H4 (cell line): ENCODE data around the gene SCGB3A1. TPM values are rescaled to one million over a fixed set of nuclear protein-coding genes. Genes with fewer than 3 reads are reported as not detected.
A peak's percentile ranks its signal among the peaks of the same experiment; 100 is the strongest.

ENCODE experiments used
- DNase-seq: peaks from one replicate; pipeline ENCODE4 v3.0.0-alpha.2; 2015; ENCODE audit warnings: low spot score
- total RNA-seq: library from RNA; depleted of rRNA; stranded (reverse); fragments of >200 nt; shearing (Covaris generic); gene quantifications from 2 replicates; pipeline ENCODE4 v1.2.3, GENCODE V29; 2014

The SCGB3A1 gene
- total RNA-seq, 1 experiment from 2014 or later: not detected

DNA sequence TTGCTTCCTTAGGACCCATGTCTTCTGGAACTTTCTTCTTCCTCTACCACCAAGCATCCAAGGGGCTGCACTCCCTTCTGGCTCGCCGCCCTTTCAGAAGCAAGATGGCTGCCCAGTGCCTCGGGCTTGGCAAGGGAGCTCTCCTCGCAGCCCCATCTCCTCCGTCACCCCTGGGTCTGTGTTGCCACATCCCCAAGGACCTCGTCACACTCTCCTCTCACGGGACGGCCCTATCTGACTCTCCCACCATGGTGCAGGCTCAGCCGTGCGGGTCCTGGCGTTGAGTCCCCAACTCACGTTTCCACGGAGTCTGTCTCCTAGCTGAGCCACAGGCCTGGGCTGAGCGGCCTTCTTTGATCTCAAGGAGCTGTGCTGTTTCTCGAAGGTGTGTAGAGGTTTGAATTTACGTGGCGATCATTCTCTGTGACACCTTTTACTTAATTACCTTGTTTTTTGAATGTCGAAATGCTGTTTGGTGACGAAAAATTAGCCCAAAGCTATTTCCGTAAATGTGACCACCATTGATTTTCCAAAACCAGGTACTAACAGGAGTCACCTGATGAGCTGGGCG lies 15.0 kb upstream of the SCGB3A1 start:
- no peak for DNase-seq

DNA sequence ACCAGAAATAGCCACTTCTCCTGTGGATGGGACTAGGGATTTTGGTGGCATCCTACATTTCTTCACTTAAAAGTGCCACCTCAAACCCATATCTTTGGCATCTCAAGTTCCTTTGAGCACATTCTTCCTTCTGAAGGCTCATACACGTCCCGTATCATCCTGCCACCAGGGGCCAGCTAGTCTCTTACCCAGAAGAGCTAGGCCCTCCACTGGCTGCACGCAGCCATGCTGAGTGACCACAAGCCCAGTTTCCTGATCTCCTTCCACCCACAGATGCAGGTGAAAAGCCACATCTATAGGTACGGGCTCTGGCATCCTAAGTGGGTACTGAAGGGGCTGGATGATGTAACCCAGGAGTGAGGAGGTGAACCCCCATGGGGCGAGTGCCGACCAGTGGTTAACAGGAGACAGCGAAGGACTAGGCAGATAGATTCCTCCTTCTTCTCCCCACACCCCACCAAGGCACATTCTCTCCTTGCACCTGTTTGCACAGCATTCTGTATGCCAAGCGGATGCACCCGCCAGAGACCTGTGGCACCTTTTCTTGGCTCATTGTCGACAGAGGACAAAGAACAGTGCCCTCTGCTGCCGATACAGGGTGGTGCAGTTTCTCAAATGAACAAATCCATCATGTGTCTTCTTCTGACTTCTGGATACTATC lies 14.4 kb upstream of the SCGB3A1 start:
- peak; percentile 61 for DNase-seq

DNA sequence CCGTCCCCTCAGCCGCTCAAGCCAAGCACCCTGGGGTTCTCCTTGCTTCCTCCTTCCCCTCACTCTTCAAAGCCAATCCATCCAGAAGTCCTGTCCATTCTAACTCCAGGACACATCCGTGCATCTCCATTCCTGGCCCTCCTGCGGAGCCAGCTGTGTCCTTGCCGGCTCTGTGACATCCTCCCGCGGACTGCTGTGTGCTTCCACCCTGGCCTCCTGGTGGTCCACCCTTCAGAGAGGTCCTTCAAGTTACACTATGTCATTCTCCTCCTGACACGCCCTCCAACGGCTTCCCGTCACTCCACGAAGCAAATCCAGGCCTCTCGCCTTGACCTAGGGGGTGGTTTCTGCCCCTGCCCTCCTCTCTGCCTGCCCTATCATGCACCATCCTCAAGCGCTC lies 13.0 kb upstream of the SCGB3A1 start:
- DNase-seq: no peak

DNA sequence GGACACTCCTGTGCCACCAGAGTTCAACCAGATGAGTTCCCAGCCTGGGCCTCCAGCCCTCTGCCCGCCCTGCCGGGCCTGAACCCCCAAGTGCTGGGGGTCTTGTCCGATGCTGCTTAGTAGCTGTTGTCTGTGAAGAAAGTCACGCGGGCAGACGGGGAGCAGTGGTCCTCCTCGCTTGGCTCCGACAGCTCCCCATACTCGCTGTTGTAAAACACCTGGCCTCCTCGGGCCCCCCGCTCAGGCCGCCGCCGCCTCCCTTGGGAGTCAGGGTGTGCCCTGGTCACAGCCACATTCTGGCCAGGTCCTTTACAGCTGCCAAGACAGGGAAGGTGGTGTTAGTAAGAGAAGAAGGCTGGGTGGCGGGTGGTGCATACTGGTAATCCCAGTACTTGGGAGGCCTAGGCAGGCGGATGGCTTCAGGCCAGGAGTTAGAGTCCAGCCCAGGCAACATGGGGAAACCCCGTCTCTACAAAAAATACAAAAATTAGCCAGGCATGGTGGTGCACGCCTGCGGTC lies 11.8 kb upstream of the SCGB3A1 start:
- DNase-seq: no peak

DNA sequence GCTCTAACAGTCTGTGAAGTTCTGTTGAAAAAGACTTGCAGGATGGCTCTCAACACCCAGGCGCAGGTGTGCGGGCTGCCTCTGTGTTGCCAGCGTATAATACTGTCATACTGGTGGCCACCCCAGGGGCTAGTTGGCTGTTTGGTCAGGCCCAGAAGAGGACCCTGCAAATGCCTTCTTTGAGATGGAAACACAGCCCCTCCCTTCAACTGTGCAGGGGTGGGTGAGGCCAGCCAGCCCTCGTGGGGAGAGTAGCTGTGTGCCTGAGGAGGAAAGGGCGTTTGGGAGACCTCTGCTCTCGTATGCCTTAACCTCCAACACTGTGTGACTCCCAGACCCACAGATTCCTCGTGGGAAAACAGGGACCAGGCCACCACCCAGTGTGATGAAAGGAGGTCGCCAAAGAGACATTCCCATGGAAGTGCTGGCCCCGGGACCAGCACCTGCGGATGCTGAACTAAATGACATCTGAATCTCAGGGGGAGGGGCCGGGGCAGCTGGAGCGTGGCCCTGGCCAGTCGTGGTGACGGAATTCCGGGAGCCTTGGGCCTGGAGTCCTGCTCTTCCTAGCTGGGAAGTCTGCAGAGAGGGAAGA lies 11.3 kb upstream of the SCGB3A1 start:
- no peak for DNase-seq

DNA sequence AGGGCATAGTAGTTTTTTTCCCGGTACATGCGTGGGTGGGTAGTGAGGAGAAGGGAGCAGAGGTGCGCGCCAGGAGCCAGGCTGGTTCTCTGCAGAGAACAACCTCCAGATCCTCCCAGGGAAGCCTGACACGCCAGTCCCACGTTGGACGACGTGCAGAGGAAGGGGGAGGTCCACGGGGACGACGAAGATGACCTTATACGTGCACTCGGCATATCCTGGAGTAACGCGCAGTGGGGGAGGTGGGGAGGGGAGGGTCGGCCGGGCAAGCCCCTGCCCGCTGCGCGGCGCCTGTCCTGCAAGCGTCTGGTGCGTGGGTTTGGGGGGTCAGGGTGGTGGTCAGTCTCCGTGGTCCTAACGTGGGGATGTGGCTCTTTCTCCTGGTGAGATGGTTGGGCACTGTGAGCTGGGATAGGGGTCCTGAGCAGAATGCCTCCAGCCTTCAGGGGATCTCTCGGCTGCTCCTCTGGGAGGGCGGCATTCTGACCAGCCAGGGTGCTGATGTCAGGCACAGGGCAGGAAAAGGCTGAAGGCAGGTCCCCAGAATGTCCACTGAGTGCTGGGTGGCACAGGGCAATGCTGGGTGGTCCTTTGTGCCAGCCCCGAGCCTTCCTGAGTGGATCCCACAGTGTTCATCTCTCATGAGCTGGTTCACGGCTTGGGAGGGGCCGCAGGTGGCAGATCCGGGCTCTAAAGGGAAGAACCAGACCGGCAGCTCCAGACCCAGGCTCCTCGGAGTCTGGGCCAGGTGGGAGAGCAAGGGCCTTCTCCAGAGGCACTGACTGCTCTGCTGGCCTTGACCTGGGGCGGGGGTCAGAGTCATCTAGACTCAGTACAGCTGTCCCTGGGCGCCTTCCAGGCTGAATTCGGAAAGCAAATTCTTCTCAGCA lies 10.5 kb upstream of the SCGB3A1 start:
- no peak for DNase-seq

DNA sequence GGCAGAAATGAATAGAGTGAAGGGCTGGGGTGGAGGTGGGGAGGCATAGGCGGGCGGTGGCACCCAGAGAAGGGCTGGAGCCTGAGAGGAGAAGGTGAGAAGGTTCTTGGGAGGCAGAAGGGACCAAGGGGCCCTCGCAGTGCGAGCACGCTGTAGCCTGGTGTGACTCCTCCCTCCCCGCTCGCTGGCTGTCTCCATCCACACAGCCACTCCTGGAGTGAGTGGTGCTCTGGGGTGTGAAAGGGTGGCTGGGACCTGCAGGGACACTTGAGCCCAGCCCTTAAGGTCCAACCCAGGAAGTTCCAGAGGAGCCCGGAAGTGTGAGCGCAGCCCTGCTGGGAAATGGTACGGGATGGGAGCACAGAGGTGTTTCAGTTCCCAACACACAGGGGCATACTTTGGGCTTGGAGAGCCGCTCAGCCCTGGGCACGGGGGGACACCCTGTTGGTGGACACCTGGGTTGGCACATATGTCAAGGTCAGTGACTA lies 9.3 kb upstream of the SCGB3A1 start:
- DNase-seq: no peak

DNA sequence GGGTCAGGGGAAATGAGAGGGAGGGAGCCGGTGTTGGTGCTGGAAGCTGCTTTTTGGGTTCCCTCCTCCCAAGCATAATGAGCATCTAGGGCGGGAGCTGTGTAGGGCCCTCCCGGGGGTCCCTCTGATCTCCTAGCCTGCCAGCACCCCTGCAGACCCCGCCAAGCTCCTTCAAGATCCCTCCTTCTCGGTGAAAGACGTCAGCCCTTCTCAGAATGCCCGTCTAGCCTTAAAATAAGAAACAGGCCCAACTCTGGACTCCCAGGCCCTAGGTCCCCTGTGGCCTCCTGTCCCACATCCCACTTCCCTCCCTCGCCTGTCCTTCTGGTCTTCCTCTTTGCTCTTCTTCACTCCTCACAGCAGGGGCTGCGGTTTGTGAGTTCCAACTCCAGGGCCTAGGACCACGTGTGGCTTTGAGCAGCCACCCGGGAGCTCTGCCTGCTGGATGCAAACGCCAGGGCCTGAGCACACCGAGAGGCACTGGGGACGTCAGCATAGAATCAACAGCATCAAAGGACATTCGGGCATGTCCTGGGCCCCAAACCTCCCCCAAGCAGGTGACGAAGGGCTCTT lies 8.8 kb upstream of the SCGB3A1 start:
- no peak for DNase-seq

DNA sequence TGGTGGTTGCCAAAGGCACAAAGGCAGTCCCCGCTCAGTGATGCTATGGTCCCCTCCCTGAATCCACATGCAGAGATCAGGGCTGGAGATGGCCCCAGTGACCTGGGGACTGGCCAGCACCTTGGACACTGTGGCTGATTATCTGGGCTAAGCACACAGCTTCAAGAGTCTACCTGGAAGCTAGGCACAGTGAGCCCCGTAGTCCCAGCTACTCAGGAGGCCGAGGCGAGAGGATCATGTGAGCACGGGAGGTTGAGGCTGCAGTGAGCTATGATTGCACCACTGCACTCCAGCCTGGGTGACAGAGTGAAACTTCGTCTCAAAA lies 8.3 kb upstream of the SCGB3A1 start:
- no peak for DNase-seq

DNA sequence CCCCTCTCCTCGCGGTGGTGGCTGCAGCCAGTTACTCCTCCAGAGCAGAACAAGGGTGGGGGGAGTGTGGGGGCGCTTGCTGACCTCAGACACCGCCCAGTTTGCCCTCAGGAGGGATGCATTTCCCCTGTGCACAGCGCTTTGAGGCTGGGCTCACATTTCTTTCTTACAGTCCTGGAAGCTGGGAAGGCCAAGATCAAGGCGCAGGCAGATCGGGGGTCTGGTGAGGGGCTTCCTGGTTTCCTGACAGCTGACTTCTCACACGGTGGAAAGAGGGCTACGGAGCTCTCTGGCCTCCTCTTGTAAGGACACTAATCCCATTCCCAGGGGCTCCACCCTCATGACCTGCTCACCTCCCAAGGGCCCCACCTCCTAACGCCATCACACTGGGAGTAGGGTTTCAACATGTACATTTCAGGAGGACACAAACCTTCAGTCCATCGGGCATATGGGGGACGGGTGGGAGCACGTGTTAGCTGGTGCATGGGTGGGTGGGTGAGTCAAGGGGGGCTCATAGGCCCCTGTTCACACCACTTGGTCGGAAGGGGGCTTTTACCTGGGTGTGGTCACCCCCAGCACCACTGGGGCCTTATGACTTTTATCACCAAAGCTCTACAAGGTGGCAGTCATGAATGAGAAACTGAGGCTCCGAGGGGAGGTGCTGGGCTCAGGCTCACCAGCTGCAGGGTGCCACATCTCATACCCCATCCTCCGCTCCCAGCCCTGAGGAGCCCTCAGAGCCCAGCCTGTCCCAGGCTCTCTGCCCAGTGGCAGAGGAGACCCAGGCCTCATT lies 7.7 kb upstream of the SCGB3A1 start:
- DNase-seq: no peak

DNA sequence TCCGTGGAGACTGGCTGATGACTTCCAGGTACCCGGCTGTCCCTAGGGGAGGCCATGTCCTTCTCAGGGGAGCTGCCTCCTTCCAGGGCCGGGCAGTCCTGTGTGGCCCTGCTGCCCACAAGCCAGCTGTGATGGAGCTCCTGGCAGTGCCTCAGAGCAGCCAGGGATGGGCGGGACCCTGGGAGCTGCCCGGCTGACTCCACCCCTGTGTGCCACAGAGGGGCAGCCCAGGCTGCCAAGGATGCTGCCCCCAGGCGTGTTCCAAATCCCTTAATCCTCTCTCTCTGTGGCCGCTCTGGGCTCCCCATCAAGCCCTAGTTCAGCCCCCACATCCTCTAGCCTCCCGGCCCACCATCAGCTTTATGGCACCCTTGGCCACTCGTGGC lies 7.0 kb upstream of the SCGB3A1 start:
- DNase-seq: no peak

DNA sequence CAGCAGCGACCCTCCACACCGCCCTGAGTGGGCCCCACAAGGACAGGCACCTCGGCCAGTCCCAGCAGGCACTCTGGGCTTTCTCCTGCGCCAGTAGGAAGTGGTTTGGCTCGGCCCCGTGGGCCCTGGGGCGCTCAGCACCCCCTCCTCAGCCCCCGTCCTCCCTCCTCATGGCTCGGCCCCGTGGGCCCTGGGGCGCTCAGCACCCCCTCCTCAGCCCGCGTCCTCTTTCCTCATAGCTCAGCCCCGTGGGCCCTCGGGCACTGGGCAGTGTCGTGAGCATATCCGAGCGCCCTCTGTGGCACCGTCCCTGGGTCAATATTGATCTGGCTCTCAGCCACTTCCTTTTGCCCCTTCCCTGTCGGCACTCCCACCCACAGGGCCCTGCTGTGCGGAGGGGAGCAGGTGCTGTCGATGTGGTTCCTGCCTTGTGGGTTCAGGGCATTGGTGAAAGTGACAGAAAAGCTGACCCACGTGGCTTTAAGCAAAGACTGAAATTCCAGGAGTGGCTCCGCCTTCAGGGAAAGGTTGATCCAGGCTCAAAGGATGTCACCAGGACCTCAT lies 5.5 kb upstream of the SCGB3A1 start:
- no peak for DNase-seq

DNA sequence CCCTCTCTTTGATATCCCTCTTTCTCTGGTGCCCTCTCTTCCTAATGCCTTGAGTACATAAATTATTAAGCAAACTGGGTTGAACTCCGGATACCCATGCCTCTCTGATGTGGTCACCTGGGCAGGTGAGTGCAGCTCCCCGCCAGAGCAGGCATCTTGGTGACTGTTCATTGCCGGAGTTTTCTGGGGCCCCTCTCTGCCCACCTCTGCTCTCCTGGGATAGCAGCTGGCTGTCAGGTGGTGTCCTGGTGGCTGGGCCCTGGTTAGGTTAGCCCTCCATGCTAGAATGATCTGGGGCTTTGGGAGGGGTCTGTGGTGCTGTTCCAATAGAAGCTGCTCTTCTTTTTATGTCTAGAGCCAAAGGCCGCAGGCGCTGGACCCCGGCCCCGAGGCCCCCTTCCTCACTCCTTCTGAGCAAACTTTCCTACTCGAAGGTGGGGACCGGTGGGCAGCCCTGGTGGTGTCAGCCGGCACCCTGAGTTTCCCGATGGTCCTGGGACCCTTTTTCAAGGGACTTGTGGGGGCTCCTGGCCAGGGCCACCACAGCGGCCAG lies 4.9 kb upstream of the SCGB3A1 start:
- DNase-seq: no peak

DNA sequence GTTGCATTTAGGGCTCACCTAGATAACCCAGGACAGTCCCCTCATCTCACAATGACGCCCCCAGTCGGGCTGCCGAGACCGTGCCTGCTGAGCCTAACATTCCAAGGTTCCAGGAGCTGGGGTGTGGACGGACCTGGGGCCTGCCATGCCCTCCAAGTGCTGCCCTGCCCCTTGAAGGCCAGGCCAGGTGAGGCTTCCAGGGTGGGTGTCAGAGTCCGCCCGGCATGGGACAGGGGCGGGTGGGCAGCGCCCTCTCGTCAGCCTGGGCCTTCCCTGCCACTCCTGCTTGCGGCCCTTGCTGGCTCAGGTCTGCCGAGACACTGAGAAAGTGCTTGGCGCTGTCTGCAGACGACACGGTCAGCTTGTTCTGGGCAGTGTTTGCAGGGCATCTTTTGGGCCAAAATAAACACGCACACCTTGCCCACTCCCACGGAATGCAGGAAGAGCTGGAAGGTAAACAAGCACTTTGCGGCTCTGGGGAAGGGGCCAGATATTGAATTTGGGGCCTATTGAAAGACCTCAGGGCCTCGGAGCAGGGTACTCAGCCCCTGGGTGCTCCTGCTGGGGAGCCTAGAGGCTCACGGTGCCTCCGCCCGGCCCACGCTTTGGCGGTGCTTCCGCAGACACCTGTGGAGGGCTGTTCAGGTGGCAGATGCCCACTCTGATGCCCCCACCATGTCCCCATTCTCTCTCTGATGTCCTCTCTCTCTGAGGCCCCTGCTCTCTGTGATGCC lies 4.2 kb upstream of the SCGB3A1 start:
- no peak for DNase-seq

DNA sequence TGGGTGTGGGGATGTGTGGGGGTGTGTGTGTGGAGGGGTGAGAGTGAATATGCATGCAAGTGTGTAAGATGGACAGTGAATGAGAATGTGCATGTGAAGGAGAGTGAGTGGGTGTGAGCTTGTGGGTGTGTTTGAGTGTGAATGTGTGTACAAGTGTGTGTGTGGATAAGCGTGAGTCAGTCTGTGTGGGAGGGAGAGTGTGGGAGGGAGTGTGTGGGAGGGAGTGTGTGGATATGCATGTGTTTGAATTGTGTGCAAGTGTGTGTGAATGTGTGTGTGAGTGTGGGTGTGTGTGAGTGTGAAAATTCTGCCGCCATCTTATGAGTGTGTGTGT lies 3.7 kb upstream of the SCGB3A1 start:
- DNase-seq: no peak

DNA sequence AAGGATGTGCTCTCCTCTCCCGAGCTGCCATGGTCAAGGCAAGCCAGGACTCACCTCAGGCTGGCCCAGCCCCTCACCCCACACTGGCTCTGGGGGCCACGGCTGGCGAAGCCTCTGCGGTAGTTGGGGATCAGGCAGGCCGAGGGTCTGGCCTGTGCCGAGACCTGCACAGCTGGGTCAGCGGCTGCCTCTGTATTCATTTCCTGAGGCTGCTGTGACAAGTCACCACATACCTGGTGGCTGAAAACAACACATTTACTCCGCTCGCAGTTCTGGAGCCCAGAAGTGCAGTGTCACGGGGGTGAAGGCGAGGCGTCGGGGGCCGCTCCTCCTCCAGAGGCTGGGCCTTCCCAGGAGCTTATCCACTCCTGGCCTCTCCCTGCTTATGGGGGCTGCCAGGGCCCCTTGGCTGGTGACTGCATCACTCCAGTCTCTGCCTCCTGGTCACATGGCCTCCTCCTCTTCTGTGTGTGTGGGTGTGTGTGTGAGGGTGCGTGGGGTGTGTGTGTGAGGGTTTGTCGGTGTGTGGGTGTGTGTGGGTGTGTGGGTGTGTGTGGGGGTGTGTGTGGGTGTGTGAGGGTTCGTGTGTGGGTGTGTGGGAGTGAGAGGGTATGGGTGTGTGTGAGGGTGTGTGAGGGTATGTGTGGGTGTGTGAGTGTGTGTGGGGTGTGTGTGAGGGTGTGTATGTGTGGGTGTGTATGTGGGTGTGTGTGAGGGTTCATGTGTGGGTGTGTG lies 3.2 kb upstream of the SCGB3A1 start:
- DNase-seq: no peak

DNA sequence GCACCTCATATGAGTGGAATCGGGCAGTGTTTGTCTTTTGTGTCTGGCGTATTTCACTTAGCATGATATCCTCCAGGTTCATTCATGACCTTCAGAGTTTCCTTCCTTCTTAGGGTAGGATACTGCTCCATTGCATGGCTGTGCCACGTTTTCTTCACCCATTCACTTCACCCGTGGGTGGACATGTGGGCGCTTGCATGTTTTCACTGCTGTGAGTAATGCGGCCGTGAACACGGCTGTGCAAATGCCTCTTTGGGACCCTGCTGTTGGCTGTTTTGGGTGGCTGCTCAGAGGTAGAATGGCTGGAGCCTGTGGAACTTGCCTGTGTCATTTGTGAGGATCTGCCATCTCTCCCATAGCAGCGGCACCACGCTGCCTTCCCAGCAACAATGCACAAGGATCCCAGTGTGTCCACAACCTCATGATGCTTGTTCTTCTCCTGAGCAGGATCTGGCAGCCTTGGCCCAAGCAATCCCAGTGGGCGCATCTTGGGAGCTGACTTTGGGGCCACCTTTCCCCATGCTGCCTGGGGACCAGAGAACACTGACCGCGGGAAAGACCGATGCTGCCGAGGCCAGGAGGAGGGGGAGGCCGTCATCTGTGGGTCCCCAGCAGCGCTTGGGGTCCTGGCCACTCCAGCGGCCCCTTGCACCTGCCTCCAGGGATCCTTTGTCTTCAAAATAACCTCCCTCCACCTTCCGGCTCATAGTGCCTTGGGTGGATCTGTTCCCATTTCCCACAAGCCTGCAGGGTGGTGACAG lies 2.3 kb upstream of the SCGB3A1 start:
- no peak for DNase-seq

DNA sequence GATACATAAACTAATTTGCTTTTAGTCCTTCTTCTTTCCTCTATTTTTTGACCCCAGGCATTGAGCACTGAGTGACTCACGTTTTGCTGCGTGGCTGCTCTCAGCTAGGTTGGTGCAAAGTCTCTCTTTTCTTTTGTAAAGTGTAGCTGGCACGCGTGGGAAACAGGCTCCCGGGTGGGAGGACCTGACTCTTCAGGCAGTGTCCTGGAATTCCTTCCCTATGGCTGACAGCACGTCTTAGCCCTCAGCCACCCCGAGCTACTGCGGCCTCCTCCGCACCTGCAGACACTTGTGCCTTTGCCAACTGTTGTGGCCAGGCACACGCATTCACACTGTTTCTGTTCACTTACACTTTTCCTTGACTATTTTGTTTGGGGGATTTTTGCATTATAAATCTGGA lies 877 bp upstream of the SCGB3A1 start:
- DNase-seq: no peak
